ENCODE measurements around the gene TAF4. TPM values are rescaled to one million over a fixed set of nuclear protein-coding genes. Genes with fewer than 3 reads are reported as not detected.
A peak's percentile ranks its signal among the peaks of the same experiment; 100 is the strongest.
"Not testable (repeated sequence)": the region's sequence is repeated elsewhere in the genome, so short reads cannot be mapped to it uniquely, and the experiment has no call there.

TAF4 gene
- total RNA-seq, 6 experiments from 2014 or later, result 9.0 to 13.0 (median 11.3) TPM

DNA sequence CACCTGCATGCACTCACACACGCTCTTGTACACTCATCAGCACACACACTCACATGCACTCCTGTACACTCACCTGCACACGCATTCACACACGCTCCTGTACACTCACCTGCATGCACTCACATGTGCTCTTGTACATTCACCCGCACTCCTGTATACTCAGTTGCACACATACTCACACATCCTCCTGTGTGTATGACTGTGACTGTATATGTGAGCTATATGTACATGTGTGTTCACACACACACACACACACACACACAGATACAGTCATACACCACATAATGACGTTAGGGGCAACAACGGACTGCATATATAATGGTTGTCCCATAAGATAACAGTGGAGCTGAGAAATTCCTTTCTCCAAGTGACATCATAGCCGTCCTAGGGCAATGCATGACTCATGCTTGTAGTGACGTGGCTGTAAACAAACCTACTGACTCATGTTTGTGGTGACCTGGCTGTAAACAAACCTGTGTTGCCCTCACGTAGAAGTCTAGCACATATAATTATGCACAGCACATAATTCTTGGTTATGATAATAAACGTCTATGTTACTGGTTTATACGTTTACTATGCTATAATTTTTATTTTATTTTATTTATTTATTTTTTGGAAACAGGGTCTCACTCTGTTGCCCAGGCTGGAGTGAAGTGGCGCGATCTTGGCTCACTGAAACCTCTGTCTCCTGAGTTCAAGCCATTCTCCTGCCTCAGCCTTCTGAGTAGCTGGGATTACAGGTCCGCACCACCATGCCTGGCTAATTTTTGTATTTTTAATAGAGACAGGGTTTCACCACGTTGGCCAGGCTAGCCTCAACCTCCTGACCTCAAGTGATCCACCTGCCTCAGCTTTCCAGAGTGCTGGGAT is 22.8 kb upstream of the TAF4 start:
- intact Hi-C loops (cut with DNase I), result no loop called here
- no peaks in the 10 kb centered on the region for H3K4me1 ChIP-seq
- no peak overlapping the region for H3K27ac ChIP-seq
- TF ChIP-seq, protein P1, sequence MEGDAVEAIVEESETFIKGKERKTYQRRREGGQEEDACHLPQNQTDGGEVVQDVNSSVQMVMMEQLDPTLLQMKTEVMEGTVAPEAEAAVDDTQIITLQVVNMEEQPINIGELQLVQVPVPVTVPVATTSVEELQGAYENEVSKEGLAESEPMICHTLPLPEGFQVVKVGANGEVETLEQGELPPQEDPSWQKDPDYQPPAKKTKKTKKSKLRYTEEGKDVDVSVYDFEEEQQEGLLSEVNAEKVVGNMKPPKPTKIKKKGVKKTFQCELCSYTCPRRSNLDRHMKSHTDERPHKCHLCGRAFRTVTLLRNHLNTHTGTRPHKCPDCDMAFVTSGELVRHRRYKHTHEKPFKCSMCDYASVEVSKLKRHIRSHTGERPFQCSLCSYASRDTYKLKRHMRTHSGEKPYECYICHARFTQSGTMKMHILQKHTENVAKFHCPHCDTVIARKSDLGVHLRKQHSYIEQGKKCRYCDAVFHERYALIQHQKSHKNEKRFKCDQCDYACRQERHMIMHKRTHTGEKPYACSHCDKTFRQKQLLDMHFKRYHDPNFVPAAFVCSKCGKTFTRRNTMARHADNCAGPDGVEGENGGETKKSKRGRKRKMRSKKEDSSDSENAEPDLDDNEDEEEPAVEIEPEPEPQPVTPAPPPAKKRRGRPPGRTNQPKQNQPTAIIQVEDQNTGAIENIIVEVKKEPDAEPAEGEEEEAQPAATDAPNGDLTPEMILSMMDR (IDR thresholded peaks at IDR 0.05), result no peak
- no peak for TF ChIP-seq POLR2A (IDR thresholded peaks at IDR 0.05)
- no peak for DNase-seq
- H3K4me3 ChIP-seq, result no peak overlapping the region
- WGBS (ENCODE audit: insufficient coverage, low coverage, low lambda C conversion rate, missing lambda C conversion rate), result 59% methylated on average over 15 of the region's 15 CpGs
- no peaks in the 10 kb centered on the region for H3K9me3 ChIP-seq
- no peaks in the 10 kb centered on the region for H3K27me3 ChIP-seq
- ATAC-seq, result peak in 1 of 4 donors; percentile 88
- H3K36me3 ChIP-seq, result no peaks in the 10 kb centered on the region

DNA sequence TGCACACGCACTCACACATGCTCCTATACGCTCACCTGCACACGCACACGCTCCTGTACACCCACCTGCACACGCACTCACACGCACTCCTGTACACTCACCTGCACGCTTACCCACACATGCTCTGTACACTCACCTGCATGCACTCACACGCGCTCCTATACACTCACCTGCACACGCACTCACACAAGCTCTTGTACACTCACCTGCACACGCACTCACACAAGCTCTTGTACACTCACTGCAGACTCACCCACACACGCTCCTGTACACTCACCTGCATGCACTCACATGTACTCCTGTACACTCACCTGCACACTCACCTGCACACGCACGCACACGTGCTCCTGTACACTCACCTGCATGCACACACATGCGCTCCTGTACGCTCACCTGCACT is 22.0 kb upstream of the TAF4 start:
- no peaks in the 10 kb centered on the region for H3K9me3 ChIP-seq
- WGBS (ENCODE audit: insufficient coverage, low coverage, low lambda C conversion rate, missing lambda C conversion rate), result 87% methylated on average over 17 of the region's 17 CpGs
- H3K4me1 ChIP-seq, result no peaks in the 10 kb centered on the region
- ATAC-seq, result peak in 1 of 4 donors; percentile 16
- H3K27ac ChIP-seq, result no peak overlapping the region
- H3K4me3 ChIP-seq, result no peak overlapping the region
- intact Hi-C loops (cut with DNase I), result no loop called here
- H3K36me3 ChIP-seq, result no peaks in the 10 kb centered on the region
- DNase-seq, result no peak
- TF ChIP-seq POLR2A (IDR thresholded peaks at IDR 0.05), result no peak
- H3K27me3 ChIP-seq, result no peaks in the 10 kb centered on the region

- ATAC-seq (no peak), DNase-seq (no peak)
- no peak overlapping the region for H3K4me3 ChIP-seq
- WGBS (ENCODE audit: insufficient coverage, low coverage, low lambda C conversion rate, missing lambda C conversion rate), result 70% methylated on average over 2 of the region's 11 CpGs
- TF ChIP-seq, protein P1 (IDR thresholded peaks at IDR 0.05), result no peak
- no peak for TF ChIP-seq POLR2A (IDR thresholded peaks at IDR 0.05)
- no peaks in the 10 kb centered on the region for H3K4me1 ChIP-seq
- H3K27ac ChIP-seq, result no peak overlapping the region
- H3K9me3 ChIP-seq, result no peaks in the 10 kb centered on the region
- no peaks in the 10 kb centered on the region for H3K27me3 ChIP-seq
- intact Hi-C loops (cut with DNase I), result no loop called here
- no peaks in the 10 kb centered on the region for H3K36me3 ChIP-seq
Observed at GRCh38 chr20:62087227-62087626, 21.5 kb upstream of the TAF4 start.

DNA sequence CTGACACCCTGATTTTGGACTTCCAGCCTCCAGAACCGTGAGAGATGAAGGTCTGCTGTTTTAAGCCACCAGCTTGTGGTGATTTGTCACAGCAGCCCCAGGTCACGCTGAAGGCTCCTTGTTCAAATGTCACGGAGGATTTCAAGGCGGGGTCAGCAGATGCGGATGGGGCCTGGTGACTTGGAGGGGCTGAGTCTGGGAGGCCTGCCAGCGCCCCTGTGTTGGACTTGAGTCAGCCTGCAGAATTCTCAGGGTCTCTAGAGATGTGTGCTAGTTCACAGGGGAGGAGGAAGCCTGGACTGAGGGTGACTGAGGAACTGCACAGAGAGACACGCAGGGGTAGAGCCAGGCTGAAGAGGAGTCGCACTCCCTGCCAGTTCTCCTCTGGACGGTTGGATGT is 19.5 kb upstream of the TAF4 start:
- no peak for DNase-seq
- Histone ChIP-seq H3K4me1 (no peaks in the 10 kb centered on the region), H3K9me3 (no peaks in the 10 kb centered on the region), H3K27me3 (no peaks in the 10 kb centered on the region), H3K27ac (no peak overlapping the region), H3K36me3 (no peaks in the 10 kb centered on the region), H3K4me3 (no peak overlapping the region)
- TF ChIP-seq, protein P1 (IDR thresholded peaks at IDR 0.05), result no peak
- TF ChIP-seq POLR2A (IDR thresholded peaks at IDR 0.05), result no peak
- WGBS (ENCODE audit: insufficient coverage, low coverage, low lambda C conversion rate, missing lambda C conversion rate), result 90% methylated on average over 3 of the region's 9 CpGs
- intact Hi-C loops (cut with DNase I), result no loop called here
- no peak for ATAC-seq

- H3K27me3 ChIP-seq; H3K4me1 ChIP-seq; DNase-seq; H3K27ac ChIP-seq; H3K36me3 ChIP-seq; H3K4me3 ChIP-seq; intact Hi-C loops (cut with DNase I); ATAC-seq; H3K9me3 ChIP-seq: not testable (repeated sequence)
- 92% methylated on average over 9 of the region's 9 CpGs for WGBS (ENCODE audit: insufficient coverage, low coverage, low lambda C conversion rate, missing lambda C conversion rate)
Observed at GRCh38 chr20:62084224-62084623, 18.5 kb upstream of the TAF4 start.
